ENCODE data around the gene DRC7. TPM values are rescaled to one million over a fixed set of nuclear protein-coding genes. Genes with fewer than 3 reads are reported as not detected.
"Not testable (repeated sequence)": the region's sequence is repeated elsewhere in the genome, so short reads cannot be mapped to it uniquely, and the experiment has no call there.

The DRC7 gene
- total RNA-seq, 2 experiments from 2014 or later = not detected

GRCh38 chr16:57769541-57770145 is 75.0 kb downstream of the DRC7 start:
- Mint-ChIP-seq H3K27ac (no peak overlapping the region), H3K27me3 (no peaks in the 10 kb centered on the region), H3K36me3 (no peaks in the 10 kb centered on the region), H3K9me3 (no peaks in the 10 kb centered on the region), H3K4me1 (no peaks in the 10 kb centered on the region), H3K4me3 (no peak overlapping the region)
- no peak for DNase-seq

DNA sequence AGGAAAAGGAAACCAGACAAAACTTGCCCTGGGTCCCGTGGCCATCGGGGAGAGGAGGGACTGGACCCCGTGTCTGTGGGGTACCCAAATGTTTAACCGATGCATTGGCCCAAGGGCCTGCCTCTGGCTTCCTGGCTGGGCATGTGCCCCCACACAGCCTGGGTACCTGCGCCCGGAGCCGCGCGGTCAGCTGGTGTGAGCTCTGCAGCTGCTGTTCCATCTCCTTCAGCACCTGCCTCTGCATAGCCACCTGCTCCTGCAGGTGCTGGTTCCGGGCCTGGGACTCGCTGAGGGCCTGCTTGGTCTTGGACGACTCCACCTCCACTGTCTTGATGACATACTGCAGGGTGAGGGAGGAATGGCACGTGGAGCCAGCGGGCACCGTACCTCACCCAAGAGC is 75.8 kb downstream of the DRC7 start:
- Mint-ChIP-seq H3K27me3 (no peaks in the 10 kb centered on the region), H3K4me1 (no peaks in the 10 kb centered on the region), H3K36me3 (no peaks in the 10 kb centered on the region), H3K4me3 (no peak overlapping the region), H3K27ac (no peak overlapping the region), H3K9me3 (no peaks in the 10 kb centered on the region)
- DNase-seq = no peak

- Mint-ChIP-seq H3K4me3 (no peak overlapping the region), H3K4me1 (no peaks in the 10 kb centered on the region), H3K36me3 (no peaks in the 10 kb centered on the region), H3K27ac (no peak overlapping the region), H3K27me3 (no peaks in the 10 kb centered on the region), H3K9me3 (no peaks in the 10 kb centered on the region)
- DNase-seq = no peak
These were observed 76.7 kb downstream of the DRC7 start for GRCh38 chr16:57771141-57771785.

GRCh38 chr16:57773019-57773418 is 78.4 kb downstream of the DRC7 start:
- Mint-ChIP-seq H3K9me3 (no peaks in the 10 kb centered on the region), H3K4me1 (no peaks in the 10 kb centered on the region), H3K36me3 (no peaks in the 10 kb centered on the region), H3K4me3 (no peak overlapping the region), H3K27ac (no peak overlapping the region), H3K27me3 (no peaks in the 10 kb centered on the region)
- no peak for DNase-seq

DNA sequence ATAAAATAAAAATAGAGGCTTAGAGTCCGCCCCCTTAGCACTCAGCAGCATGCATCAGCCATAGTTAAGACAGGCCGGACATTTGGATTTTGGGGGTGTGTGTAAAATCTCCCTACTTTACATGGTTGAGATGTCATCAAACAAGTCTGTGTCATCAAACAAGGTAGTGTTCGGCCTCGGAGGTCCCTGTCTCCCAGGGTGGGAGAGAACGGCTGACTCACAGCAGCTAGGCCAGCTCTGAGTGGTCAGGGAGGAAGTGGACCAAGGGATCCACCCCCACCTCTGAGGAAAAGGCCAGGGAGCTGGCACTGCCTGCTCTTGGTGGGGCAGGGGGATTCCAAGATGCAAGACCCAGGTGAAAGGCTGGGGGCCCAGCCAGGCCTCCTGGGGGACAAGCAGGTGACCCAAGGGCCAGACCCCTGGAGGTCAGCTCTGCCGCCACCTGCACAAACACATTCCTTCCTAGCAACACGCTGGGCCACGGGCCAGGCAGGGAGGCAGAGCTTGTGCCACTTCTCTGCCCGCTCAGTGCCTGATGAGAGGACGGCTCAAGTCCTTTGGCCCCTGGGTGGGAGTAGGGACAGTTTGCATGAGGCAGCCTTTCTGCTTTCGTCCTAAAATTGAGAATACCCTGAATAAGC is 79.2 kb downstream of the DRC7 start:
- no peaks in the 10 kb centered on the region for H3K9me3 Mint-ChIP-seq
- no peak overlapping the region for H3K27ac Mint-ChIP-seq
- no peaks in the 10 kb centered on the region for H3K4me1 Mint-ChIP-seq
- no peaks in the 10 kb centered on the region for H3K27me3 Mint-ChIP-seq
- H3K4me3 Mint-ChIP-seq = no peak overlapping the region
- H3K36me3 Mint-ChIP-seq = no peaks in the 10 kb centered on the region
- DNase-seq = no peak

GRCh38 chr16:57774705-57775285 is 80.2 kb downstream of the DRC7 start:
- no peak overlapping the region for H3K27ac Mint-ChIP-seq
- H3K4me1 Mint-ChIP-seq = peaks cover 2% of the 10 kb centered on the region
- H3K36me3 Mint-ChIP-seq = no peaks in the 10 kb centered on the region
- H3K4me3 Mint-ChIP-seq = no peak overlapping the region
- no peaks in the 10 kb centered on the region for H3K27me3 Mint-ChIP-seq
- no peak for DNase-seq
- no peaks in the 10 kb centered on the region for H3K9me3 Mint-ChIP-seq

DNA sequence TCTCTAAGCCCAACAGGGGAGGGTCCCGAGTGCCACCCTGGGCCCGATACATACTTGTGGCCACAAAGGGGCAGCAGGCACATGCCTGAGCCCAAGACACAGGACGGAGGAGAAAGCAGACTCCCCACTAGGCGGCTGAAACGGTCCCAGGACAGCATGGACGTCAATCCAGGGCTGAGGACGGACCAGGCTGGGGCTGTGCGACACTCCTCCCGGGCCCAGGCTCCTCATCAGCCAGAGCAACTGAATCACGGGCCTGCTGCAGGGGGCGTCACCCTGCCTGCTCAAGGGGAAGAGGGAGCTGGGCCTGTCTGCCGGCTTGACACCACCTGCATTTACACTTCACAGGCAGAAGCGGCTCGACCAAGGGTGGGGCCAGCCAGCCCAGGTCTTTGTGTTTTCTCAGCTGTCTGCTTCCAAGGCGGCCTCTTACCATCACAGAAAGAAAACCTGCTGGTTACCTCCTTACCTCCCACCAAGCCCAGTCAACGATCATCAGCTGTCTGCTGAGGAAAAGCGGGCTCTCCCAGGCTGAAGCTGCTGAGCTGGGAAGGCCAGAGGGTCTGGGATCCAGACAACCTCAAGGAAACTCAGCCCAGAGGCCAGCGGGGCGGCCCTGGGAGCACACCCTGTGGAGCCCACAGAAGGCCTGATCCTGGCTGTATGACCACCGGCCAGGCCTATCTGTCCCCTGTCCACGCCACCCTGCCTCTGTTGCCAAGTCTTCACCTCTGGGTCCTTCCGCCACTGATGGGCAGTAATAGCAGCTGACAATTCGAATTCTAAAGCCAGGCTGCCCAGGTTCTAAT is 81.3 kb downstream of the DRC7 start:
- H3K27ac Mint-ChIP-seq = no peak overlapping the region
- no peaks in the 10 kb centered on the region for H3K27me3 Mint-ChIP-seq
- H3K4me1 Mint-ChIP-seq = peaks cover 2% of the 10 kb centered on the region
- H3K4me3 Mint-ChIP-seq = no peak overlapping the region
- no peaks in the 10 kb centered on the region for H3K36me3 Mint-ChIP-seq
- no peaks in the 10 kb centered on the region for H3K9me3 Mint-ChIP-seq
- DNase-seq = no peak

GRCh38 chr16:57778658-57779057 is 84.1 kb downstream of the DRC7 start:
- Mint-ChIP-seq H3K9me3 (no peaks in the 10 kb centered on the region), H3K4me1 (peaks cover 2% of the 10 kb centered on the region), H3K27me3 (no peaks in the 10 kb centered on the region), H3K4me3 (no peak overlapping the region), H3K36me3 (no peaks in the 10 kb centered on the region), H3K27ac (no peak overlapping the region)
- DNase-seq = no peak

- H3K27ac Mint-ChIP-seq, H3K9me3 Mint-ChIP-seq, H3K27me3 Mint-ChIP-seq, DNase-seq, H3K4me3 Mint-ChIP-seq, H3K36me3 Mint-ChIP-seq, H3K4me1 Mint-ChIP-seq: not testable (repeated sequence)
These were observed 85.2 kb downstream of the DRC7 start for GRCh38 chr16:57779836-57780235.

DNA sequence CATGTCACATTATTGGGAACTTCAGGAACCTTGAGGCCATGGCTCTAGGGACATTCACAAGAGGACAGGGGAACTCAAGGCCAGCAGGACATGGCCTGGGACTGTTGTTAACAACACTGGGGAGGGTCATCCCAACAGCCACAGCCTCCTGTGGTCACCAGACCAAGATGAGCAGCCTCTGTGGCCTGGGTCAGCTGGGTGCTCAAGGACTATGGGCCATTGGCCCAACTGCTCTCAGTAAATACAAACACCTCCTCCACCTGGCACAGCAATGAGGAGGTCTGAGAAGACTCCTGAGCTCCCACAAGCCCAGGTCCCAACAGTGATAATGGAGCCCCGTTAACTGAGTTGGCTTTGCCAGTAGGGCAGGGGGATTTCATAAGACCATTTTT is 86.7 kb downstream of the DRC7 start:
- no peak for DNase-seq
- Mint-ChIP-seq H3K27ac (no peak overlapping the region), H3K4me3 (no peak overlapping the region), H3K36me3 (no peaks in the 10 kb centered on the region), H3K9me3 (no peaks in the 10 kb centered on the region), H3K27me3 (no peaks in the 10 kb centered on the region), H3K4me1 (peaks cover 2% of the 10 kb centered on the region)

Other genes starting within 250 kb of the DRC7 start
- 10 to 100 TPM; 71.3 to 73.6 TPM for gene CIAPIN1, start 247.4 kb upstream of the DRC7 start, total RNA-seq
- 10 to 100 TPM; 46.3 to 49.6 TPM for gene COQ9, start 247.3 kb upstream of the DRC7 start, total RNA-seq
- gene POLR2C, start 232.1 kb upstream of the DRC7 start, total RNA-seq = 10 to 100 TPM; 72.1 to 76.2 TPM
- 1 to 10 TPM; 4.5 to 4.8 TPM for gene DOK4, start 208.3 kb upstream of the DRC7 start, total RNA-seq
- 10 to 100 TPM in 1 of 2 experiments, 1 to 10 TPM in 1; 8.7 to 10.2 TPM for gene CCDC102A, start 158.2 kb upstream of the DRC7 start, total RNA-seq
- gene ADGRG5, start 152.2 kb upstream of the DRC7 start, total RNA-seq = 1 to 10 TPM; 1.3 to 1.4 TPM
- gene ADGRG1, start 66.2 kb upstream of the DRC7 start, total RNA-seq = 1 to 10 TPM; 2.8 to 3.0 TPM
- gene ADGRG3, start 26.5 kb upstream of the DRC7 start, total RNA-seq = not detected
- gene KATNB1, start 41.0 kb downstream of the DRC7 start, total RNA-seq = 10 to 100 TPM; 51.2 to 55.5 TPM
- gene KIFC3, start 107.7 kb downstream of the DRC7 start, total RNA-seq = 1 to 10 TPM; 1.2 to 1.3 TPM

Data from activated naive CD8-positive, alpha-beta T cell treated with anti-CD3 and anti-CD28 coated beads for 36 hours (primary cell).